Prostate gland (tissue), 2 donors: ENCODE data around the gene FAM163B.

Source experiments
- CTCF ChIP-seq, 4 experiments: fragments of 200-600 bp in 2 of 4; fragments of 450-650 bp in 2 of 4; sonication (generic) in 2 of 4; IDR thresholded peaks; 1 replicate in 3 of 4; 2 replicates in 1 of 4; pipeline ENCODE4 v1.5.1; 2016 to 2019; ENCODE audit warnings: antibody characterized with exemption in 4 of 4, mild to moderate bottlenecking in 2 of 4, moderate library complexity in 2 of 4
- POLR2AphosphoS5 ChIP-seq: sonication (generic); formaldehyde crosslinking; IDR thresholded peaks from one replicate; pipeline ENCODE4 v1.6.1; 2017; ENCODE audit warnings: antibody characterized with exemption

GRCh38 chr9:133575186-133576030 lies 33.8 kb downstream of the FAM163B start:
- no peak for TF ChIP-seq CTCF (IDR thresholded peaks at IDR 0.05)
- no peak for TF ChIP-seq POLR2AphosphoS5
